Activated naive CD8-positive, alpha-beta T cell treated with anti-CD3 and anti-CD28 coated beads, Interleukin-2, amount 10 ng/mL, durations not matched to agents 7 days and 5 days (primary cell): ENCODE results near the gene GAS6. TPM values are rescaled to one million over a fixed set of nuclear protein-coding genes. Genes with fewer than 3 reads are reported as not detected.
A peak's percentile ranks its signal among the peaks of the same experiment; 100 is the strongest.

Experiments
- ATAC-seq: fragments of 150-1000 bp; cut with Tn5 transposase; one replicate; pipeline ENCODE4 v1.10.0; 2021; ENCODE audit warnings: low read depth, moderate library complexity
- POLR2A ChIA-PET: fragments of 350-600 bp; sonication (Branson Sonifier 250); formaldehyde crosslinking; loops from one replicate; lab custom pipeline; 2021; ENCODE audit warnings: antibody characterized with exemption; lab: Charles Lee
- DNase-seq: peaks from one replicate; pipeline ENCODE4 v3.0.0; 2021
- H3K27ac Mint-ChIP-seq: one replicate; pipeline ENCODE4 v1.8.0; 2022; ENCODE audit warnings: mild to moderate bottlenecking, mixed read lengths
- H3K27me3 Mint-ChIP-seq: one replicate; pipeline ENCODE4 v1.8.0; 2022; ENCODE audit warnings: mild to moderate bottlenecking, moderate library complexity, mixed read lengths
- H3K36me3 Mint-ChIP-seq: one replicate; pipeline ENCODE4 v1.8.0; 2021; ENCODE audit warnings: mild to moderate bottlenecking, mixed read lengths
- H3K4me1 Mint-ChIP-seq: one replicate; pipeline ENCODE4 v1.8.0; 2021; ENCODE audit warnings: mixed read lengths
- H3K4me3 Mint-ChIP-seq: one replicate; pipeline ENCODE4 v1.8.0; 2022; ENCODE audit warnings: mild to moderate bottlenecking, moderate library complexity, mixed read lengths
- H3K9me3 Mint-ChIP-seq: one replicate; pipeline ENCODE4 v1.8.0; 2021; ENCODE audit warnings: mixed read lengths
- total RNA-seq, 2 experiments: library from RNA; stranded (reverse); gene quantifications; one replicate each; pipeline ENCODE4 v1.2.3, GENCODE V29; 2021

The GAS6 gene
- total RNA-seq, 2 experiments from 2014 or later: 2.1 to 2.6 TPM

- no peaks in the 10 kb centered on the region for H3K36me3 Mint-ChIP-seq
- DNase-seq (no peak), ATAC-seq (no peak)
- POLR2A ChIA-PET: no interaction called here
- no peaks in the 10 kb centered on the region for H3K9me3 Mint-ChIP-seq
- H3K4me1 Mint-ChIP-seq: peaks cover 30% of the 10 kb centered on the region
- peaks cover 24% of the 10 kb centered on the region for H3K27me3 Mint-ChIP-seq
- no peak overlapping the region for H3K27ac Mint-ChIP-seq
- no peak overlapping the region for H3K4me3 Mint-ChIP-seq
Measured at GRCh38 chr13:113849546-113849945, 14.3 kb downstream of the GAS6 start.

- POLR2A ChIA-PET: no interaction called here
- H3K36me3 Mint-ChIP-seq: no peaks in the 10 kb centered on the region
- H3K9me3 Mint-ChIP-seq: no peaks in the 10 kb centered on the region
- H3K4me1 Mint-ChIP-seq: peaks cover 25% of the 10 kb centered on the region
- peak; percentile 16 for DNase-seq
- no peak for ATAC-seq
- H3K4me3 Mint-ChIP-seq: no peak overlapping the region
- H3K27ac Mint-ChIP-seq: no peak overlapping the region
- peaks cover 19% of the 10 kb centered on the region for H3K27me3 Mint-ChIP-seq
Measured at GRCh38 chr13:113848431-113849260, 15.2 kb downstream of the GAS6 start.

GRCh38 chr13:113848020-113848419 is 15.9 kb downstream of the GAS6 start:
- Mint-ChIP-seq H3K4me3 (no peak overlapping the region), H3K4me1 (peaks cover 21% of the 10 kb centered on the region), H3K27ac (no peak overlapping the region), H3K36me3 (no peaks in the 10 kb centered on the region), H3K9me3 (no peaks in the 10 kb centered on the region), H3K27me3 (peaks cover 13% of the 10 kb centered on the region)
- POLR2A ChIA-PET: no interaction called here
- DNase-seq (no peak), ATAC-seq (no peak)

GRCh38 chr13:113846636-113847318 is 17.1 kb downstream of the GAS6 start:
- Mint-ChIP-seq H3K4me3 (peak overlapping the region; percentile 60), H3K4me1 (peaks cover 25% of the 10 kb centered on the region), H3K9me3 (peaks cover 4% of the 10 kb centered on the region), H3K27me3 (peaks cover 13% of the 10 kb centered on the region), H3K27ac (no peak overlapping the region), H3K36me3 (no peaks in the 10 kb centered on the region)
- POLR2A ChIA-PET: no interaction called here
- peak; percentile 85 for ATAC-seq
- peak; percentile 38 for DNase-seq

- Mint-ChIP-seq H3K4me1 (peaks cover 25% of the 10 kb centered on the region), H3K9me3 (peaks cover 5% of the 10 kb centered on the region), H3K4me3 (peak overlapping the region; percentile 60), H3K27me3 (peaks cover 13% of the 10 kb centered on the region), H3K27ac (peak overlapping the region; percentile 6), H3K36me3 (no peaks in the 10 kb centered on the region)
- peak; percentile 20 for DNase-seq
- ATAC-seq: no peak
- POLR2A ChIA-PET: no interaction called here
Measured at GRCh38 chr13:113845723-113846635, 17.9 kb downstream of the GAS6 start.

- POLR2A ChIA-PET: no interaction called here
- H3K36me3 Mint-ChIP-seq: no peaks in the 10 kb centered on the region
Measured at GRCh38 chr13:113845055-113845454, 18.8 kb downstream of the GAS6 start.

GRCh38 chr13:113843864-113844556 is 19.9 kb downstream of the GAS6 start:
- H3K27me3 Mint-ChIP-seq: peaks cover 10% of the 10 kb centered on the region
- no peak for ATAC-seq
- POLR2A ChIA-PET: no interaction called here
- no peaks in the 10 kb centered on the region for H3K36me3 Mint-ChIP-seq
- H3K27ac Mint-ChIP-seq: no peak overlapping the region
- DNase-seq: no peak
- peaks cover 5% of the 10 kb centered on the region for H3K9me3 Mint-ChIP-seq
- peaks cover 25% of the 10 kb centered on the region for H3K4me1 Mint-ChIP-seq
- H3K4me3 Mint-ChIP-seq: no peak overlapping the region

More at GRCh38 chr13:113845055-113845454, 18.8 kb downstream of the GAS6 start:
- Mint-ChIP-seq H3K9me3 (peaks cover 5% of the 10 kb centered on the region), H3K27ac (no peak overlapping the region), H3K4me3 (no peak overlapping the region), H3K4me1 (peaks cover 25% of the 10 kb centered on the region), H3K27me3 (peaks cover 13% of the 10 kb centered on the region)
- no peak for ATAC-seq
- no peak for DNase-seq

GRCh38 chr13:113843063-113843654 is 20.7 kb downstream of the GAS6 start:
- POLR2A ChIA-PET: no interaction called here
- Mint-ChIP-seq H3K36me3 (no peaks in the 10 kb centered on the region), H3K27me3 (peaks cover 10% of the 10 kb centered on the region), H3K4me1 (peaks cover 25% of the 10 kb centered on the region), H3K9me3 (peaks cover 5% of the 10 kb centered on the region), H3K4me3 (no peak overlapping the region), H3K27ac (no peak overlapping the region)
- no peak for ATAC-seq
- no peak for DNase-seq

- ATAC-seq: no peak
- H3K4me3 Mint-ChIP-seq: no peak overlapping the region
Measured at GRCh38 chr13:113842336-113843062, 21.4 kb downstream of the GAS6 start.

GRCh38 chr13:113841353-113841650 is 22.6 kb downstream of the GAS6 start:
- Mint-ChIP-seq H3K27me3 (peaks cover 5% of the 10 kb centered on the region), H3K36me3 (no peaks in the 10 kb centered on the region), H3K9me3 (peaks cover 5% of the 10 kb centered on the region), H3K27ac (peak overlapping the region; percentile 28), H3K4me1 (peaks cover 28% of the 10 kb centered on the region), H3K4me3 (no peak overlapping the region)
- no peak for ATAC-seq
- no peak for DNase-seq
- POLR2A ChIA-PET: no interaction called here

More at GRCh38 chr13:113842336-113843062, 21.4 kb downstream of the GAS6 start:
- H3K9me3 Mint-ChIP-seq: peaks cover 5% of the 10 kb centered on the region
- H3K36me3 Mint-ChIP-seq: no peaks in the 10 kb centered on the region
- POLR2A ChIA-PET: no interaction called here
- H3K27ac Mint-ChIP-seq: no peak overlapping the region
- H3K27me3 Mint-ChIP-seq: peaks cover 10% of the 10 kb centered on the region
- H3K4me1 Mint-ChIP-seq: peaks cover 25% of the 10 kb centered on the region
- DNase-seq: no peak

- no peak for ATAC-seq
- Mint-ChIP-seq H3K4me3 (no peak overlapping the region), H3K27me3 (peaks cover 5% of the 10 kb centered on the region), H3K36me3 (no peaks in the 10 kb centered on the region), H3K4me1 (peaks cover 22% of the 10 kb centered on the region), H3K27ac (no peak overlapping the region), H3K9me3 (peaks cover 5% of the 10 kb centered on the region)
- DNase-seq: no peak
- POLR2A ChIA-PET: no interaction called here
Measured at GRCh38 chr13:113840541-113841352, 23.1 kb downstream of the GAS6 start.
